IPS-NIHi7 (cell line): ENCODE results near the gene TCHH.
"Not testable (repeated sequence)": the region's sequence is repeated elsewhere in the genome, so short reads cannot be mapped to it uniquely, and the experiment has no call there.

Source experiments
- DNase-seq: peaks from one replicate; pipeline ENCODE4 v3.0.0; 2012; ENCODE audit warnings: mixed read lengths; ENCODE audit errors: extremely low spot score

Gene TCHH

GRCh38 chr1:152112101-152112884, 3.0 kb downstream of the TCHH start:
- no peak for DNase-seq

GRCh38 chr1:152111515-152111968, 3.7 kb downstream of the TCHH start:
- DNase-seq = no peak

DNA sequence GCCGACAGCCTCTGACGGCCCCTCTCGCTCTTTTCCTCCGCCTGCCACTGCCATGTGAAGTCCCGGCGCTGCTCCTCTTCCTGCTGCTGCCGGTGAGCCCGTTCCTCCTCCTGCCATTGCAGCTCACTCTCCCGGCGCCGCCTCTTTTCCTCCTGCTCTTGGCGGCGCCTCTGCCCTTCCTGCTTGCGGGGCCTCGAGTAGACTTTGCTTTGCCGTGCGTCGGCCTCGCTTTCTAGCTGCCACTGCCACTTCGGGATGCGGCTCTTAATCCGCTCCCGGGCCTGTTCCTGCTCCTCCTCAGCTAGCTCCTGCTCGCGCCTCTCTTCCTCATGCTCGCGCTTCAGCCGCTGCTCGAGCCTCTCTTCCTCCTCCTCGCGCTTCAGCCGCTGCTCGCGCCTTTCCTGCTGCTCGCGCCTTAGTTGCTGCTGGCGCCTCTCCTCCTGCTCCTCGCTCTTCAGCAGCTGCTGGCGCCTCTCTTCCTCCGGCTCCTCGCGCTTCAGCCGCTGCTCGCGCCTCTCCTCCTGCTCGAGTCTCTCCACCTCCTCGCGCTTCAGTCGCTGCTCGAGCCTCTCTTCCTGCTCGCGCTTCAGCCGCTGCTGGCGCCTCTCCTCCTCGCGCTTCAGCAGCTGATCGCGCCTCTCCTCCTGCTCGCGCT, 4.3 kb downstream of the TCHH start:
- DNase-seq = no peak

DNA sequence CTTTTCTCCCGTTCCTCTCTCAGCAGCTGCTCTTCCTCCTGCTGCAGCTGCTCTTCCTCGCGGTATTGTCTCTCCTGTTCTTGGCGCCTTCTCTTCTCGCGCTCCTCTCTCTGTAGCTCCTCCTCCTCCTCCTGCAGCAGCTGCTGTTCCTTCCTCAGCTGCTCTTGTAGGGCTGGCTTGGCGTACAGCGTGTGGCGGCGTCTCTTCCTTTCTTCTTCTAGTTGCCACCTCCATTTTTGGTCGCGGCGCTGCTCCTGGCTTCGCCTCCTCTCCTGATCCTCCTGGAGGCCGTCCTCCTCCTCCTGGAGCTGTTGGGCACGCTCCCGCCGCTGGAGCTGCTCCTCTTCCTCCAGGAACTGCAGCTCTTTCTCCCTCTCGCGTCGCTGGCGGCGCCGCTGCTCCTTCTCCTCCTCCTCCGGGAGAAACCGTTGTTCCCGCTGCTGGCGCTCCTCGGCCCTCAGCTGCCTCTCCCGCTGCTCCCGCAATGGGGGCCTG, 4.8 kb downstream of the TCHH start:
- no peak for DNase-seq

DNA sequence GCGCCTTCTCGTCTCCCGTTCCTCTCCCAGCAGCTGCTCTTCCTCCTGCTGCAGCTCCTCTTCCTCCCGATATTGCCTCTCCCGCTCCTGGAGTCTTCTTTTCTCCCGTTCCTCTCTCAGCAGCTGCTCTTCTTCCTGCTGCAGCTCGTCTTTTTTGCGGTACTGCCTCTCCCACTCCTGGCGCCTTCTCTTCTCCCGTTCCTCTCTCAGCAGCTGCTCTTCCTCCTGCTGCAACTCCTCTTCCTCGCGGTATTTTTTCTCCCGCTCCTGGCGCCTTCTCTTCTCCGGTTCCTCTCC, 5.3 kb downstream of the TCHH start:
- no peak for DNase-seq

GRCh38 chr1:152109231-152109997, 5.8 kb downstream of the TCHH start:
- DNase-seq = no peak

GRCh38 chr1:152108882-152109222, 6.4 kb downstream of the TCHH start:
- no peak for DNase-seq

GRCh38 chr1:152107984-152108881, 7.0 kb downstream of the TCHH start:
- no peak for DNase-seq

GRCh38 chr1:152107031-152107983, 7.9 kb downstream of the TCHH start:
- DNase-seq = no peak

DNA sequence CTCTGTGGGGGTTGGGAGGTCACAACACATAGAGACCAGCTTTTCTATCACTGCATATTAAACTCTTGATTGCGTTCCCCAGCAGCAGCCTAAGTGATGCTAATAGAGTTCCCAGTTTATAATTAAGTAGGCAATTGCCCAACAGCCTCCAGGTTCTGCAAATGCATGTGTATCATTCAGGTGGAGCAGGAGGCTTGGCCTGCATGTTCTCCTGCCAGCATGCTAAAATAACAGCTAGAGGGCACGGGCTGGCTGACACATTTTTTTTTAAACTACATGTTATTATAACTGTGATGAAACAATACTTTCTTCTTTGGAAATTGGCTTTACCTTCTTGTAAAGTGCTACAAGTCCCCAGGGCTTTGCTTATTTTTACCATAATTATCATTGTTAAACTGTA, 10.4 kb downstream of the TCHH start:
- DNase-seq = no peak

- no peak for DNase-seq
These were observed 18.3 kb downstream of the TCHH start for GRCh38 chr1:152096931-152097330.

DNA sequence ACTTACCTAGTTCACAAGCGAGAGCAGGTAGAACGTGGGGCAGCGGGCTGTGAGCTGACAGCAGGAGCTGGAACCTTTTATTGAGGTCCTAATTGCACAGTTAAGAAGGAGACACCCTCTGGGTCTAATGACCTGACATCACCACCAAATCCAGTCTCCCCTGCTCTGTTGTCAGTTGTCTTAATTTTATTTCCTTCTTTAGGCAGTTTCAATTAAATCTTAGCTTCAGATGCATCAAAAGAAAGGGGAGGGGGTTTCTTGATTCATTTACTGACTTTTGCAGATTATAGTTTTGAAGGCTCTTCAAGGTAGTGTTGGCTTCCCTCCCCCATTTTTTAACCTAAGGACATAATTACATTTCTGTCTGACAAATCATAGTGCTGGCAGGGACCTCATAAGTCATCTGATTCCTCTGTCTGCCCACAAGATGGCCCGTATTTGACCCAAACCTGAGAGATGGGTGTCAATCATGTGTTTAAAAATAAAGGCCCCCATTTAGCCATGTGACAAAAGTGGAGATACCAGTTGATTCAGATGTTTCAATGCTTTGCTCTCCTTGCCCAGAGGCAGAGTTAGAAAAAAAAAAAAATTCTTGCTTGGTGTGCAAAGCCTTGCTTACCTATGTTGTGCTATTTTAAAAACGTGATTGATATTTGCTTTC, 26.1 kb downstream of the TCHH start, which contains the start of gene TCHHL1:
Gene TCHHL1, minus strand, starts transcription at position 51 of the 661 bp plus-strand sequence. CDS start 921 bp downstream, outside the sequence.
- no peak for DNase-seq

GRCh38 chr1:152086760-152087159, 28.5 kb downstream of the TCHH start:
- DNase-seq = no peak

DNA sequence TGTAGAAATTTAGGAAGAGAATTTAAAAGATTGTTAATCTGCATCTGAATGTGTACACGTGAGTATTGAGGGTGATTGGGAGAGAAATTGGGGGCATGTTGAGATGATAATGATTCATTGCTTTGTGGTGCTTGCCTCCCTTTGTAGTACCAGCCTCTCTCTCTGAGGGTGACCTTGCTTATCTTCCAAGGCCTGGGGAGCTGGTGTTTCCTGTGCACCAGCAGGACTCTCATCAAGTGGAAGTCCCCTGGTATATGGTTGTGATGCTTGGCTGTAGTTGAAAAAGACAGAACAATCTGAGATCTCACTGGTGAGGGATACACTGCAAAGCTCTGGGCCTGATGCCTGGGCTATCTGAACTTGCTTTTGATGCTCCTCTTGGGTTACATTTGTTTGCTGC, 30.4 kb downstream of the TCHH start:
- no peak for DNase-seq

GRCh38 chr1:152081026-152081425, 34.2 kb downstream of the TCHH start:
- DNase-seq = not testable (repeated sequence)

GRCh38 chr1:152080494-152080893, 34.8 kb downstream of the TCHH start:
- not testable (repeated sequence) for DNase-seq

DNA sequence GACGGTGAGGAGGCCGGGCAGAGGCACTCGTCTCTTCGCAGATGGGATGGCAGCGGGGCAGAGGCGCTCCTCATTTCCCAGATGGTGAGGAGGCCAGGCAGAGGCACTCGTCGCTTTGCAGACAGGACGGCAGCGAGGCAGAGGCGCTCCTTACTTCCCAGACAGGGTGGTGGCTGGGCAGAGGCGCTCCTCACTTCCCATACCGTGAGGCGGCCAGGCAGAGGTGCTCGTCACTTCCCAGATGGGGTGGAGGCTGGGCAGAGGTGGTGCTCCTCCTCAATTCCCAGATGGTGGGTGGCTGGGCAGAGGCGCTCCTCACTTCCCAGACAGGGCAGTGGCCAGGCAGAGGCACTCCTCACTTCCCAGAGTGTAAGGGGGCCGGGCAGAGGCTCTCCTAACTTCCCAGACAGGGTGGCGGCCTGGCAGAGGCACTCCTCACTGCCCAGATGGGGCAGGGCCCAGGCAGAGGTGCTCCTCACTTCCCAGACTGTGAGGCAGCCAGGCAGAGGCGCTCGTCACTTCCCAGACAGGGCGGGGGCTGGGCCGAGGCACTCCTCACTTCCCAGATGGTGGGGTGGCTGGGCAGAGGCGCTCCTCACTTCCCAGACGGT, 36.3 kb downstream of the TCHH start:
- DNase-seq = no peak

GRCh38 chr1:152072311-152072710, 42.9 kb downstream of the TCHH start:
- no peak for DNase-seq

DNA sequence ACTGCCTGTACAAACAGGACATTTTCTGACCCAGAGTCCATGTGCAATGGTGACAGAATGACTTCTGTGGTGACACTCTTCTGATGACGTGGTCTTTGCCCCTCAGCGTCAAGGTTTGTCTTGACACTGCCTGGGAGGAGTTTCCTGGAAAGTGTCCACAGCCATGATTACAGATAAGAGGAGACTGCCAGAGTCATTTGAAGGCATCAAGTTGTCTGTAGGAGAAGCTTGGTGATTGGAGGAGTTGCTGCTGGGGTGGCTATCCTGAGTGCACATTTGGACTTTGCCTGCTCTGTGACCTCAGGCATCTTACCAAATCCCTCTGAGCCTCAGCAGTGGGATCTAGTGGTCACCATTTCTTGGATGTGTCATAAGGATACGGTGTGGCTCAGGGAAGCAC, 44.1 kb downstream of the TCHH start:
- no peak for DNase-seq
